GM06990 (cell line): ENCODE results near the gene JMJD6.

Experiments used
- DNase-seq: peaks from one replicate; pipeline ENCODE4 v3.0.0-alpha.2; 2011; ENCODE audit not compliant: insufficient read length; ENCODE audit errors: extremely low read depth
- H3K27me3 ChIP-seq: replicated peaks from 2 replicates; pipeline ENCODE4 v1.6.0; 2011; ENCODE audit warnings: low read length; ENCODE audit not compliant: control insufficient read depth, insufficient read depth
- H3K36me3 ChIP-seq: 2 replicates; pipeline ENCODE4 v1.5.1; 2011; ENCODE audit warnings: low read length; ENCODE audit not compliant: control insufficient read depth, insufficient read depth
- H3K4me3 ChIP-seq: replicated peaks from 2 replicates; pipeline ENCODE4 v1.5.1; 2011; ENCODE audit warnings: low read depth, mild to moderate bottlenecking, control low read depth, low read length
- CTCF ChIP-seq: IDR thresholded peaks from 2 replicates; pipeline ENCODE4 v1.5.1; 2011; ENCODE audit warnings: low read length, control low read depth, mild to moderate bottlenecking, inconsistent platforms; ENCODE audit not compliant: insufficient read depth, poor library complexity, severe bottlenecking

Gene JMJD6

GRCh38 chr17:76704805-76705204 is 21.6 kb downstream of the JMJD6 start:
- Histone ChIP-seq H3K27me3 (no peaks in the 10 kb centered on the region), H3K4me3 (no peak overlapping the region), H3K36me3 (no peaks in the 10 kb centered on the region)
- DNase-seq = no peak
- TF ChIP-seq CTCF = no peak

GRCh38 chr17:76702941-76703637 is 23.3 kb downstream of the JMJD6 start:
- Histone ChIP-seq H3K4me3 (no peak overlapping the region), H3K27me3 (no peaks in the 10 kb centered on the region), H3K36me3 (no peaks in the 10 kb centered on the region)
- no peak for DNase-seq
- TF ChIP-seq CTCF = no peak

GRCh38 chr17:76702076-76702475 is 24.3 kb downstream of the JMJD6 start:
- H3K27me3 ChIP-seq = no peaks in the 10 kb centered on the region; the same call in 1 of the 2 replicates
- no peak for TF ChIP-seq CTCF
- DNase-seq = no peak
- H3K36me3 ChIP-seq = no peaks in the 10 kb centered on the region
- H3K4me3 ChIP-seq = no peak overlapping the region

GRCh38 chr17:76701471-76701967 is 24.9 kb downstream of the JMJD6 start:
- no peaks in the 10 kb centered on the region for H3K36me3 ChIP-seq
- TF ChIP-seq CTCF = no peak
- no peak overlapping the region for H3K4me3 ChIP-seq
- H3K27me3 ChIP-seq = no peaks in the 10 kb centered on the region; the same call in 1 of the 2 replicates
- DNase-seq = no peak

GRCh38 chr17:76700617-76701470 is 25.6 kb downstream of the JMJD6 start:
- no peak overlapping the region for H3K4me3 ChIP-seq

More at GRCh38 chr17:76700617-76701470, 25.6 kb downstream of the JMJD6 start:
- no peaks in the 10 kb centered on the region; the same call in 1 of the 2 replicates for H3K27me3 ChIP-seq
- TF ChIP-seq CTCF = no peak
- no peaks in the 10 kb centered on the region for H3K36me3 ChIP-seq
- DNase-seq = no peak
